Measurements from ENCODE around the gene GNAI3.

GRCh38 chr1:109622137-109622892 is 73.9 kb downstream of the GNAI3 start:
- TF ChIP-seq EZH2 (IDR thresholded peaks at IDR 0.05; ENCODE audit: borderline replicate concordance, low read depth, low read length, severe bottlenecking) = no peak
- TF ChIP-seq CTCF (IDR thresholded peaks at IDR 0.05; ENCODE audit: extremely low read depth in 1 of 2, insufficient read depth in 1 of 2, low read depth in 1 of 2, low read length in 2 of 2) = no peak
- TF ChIP-seq POLR2A (IDR thresholded peaks at IDR 0.05; ENCODE audit: low read depth, low read length) = no peak
- TF ChIP-seq FOS (IDR thresholded peaks at IDR 0.05; ENCODE audit: borderline replicate concordance, insufficient read depth, low read length) = no peak
- no peak for TF ChIP-seq MAX (IDR thresholded peaks at IDR 0.05; ENCODE audit: insufficient read depth, insufficient read length)
- TF ChIP-seq MYC (IDR thresholded peaks at IDR 0.05; ENCODE audit: low read depth, low read length) = no peak
- TF ChIP-seq GATA2 (IDR thresholded peaks at IDR 0.05; ENCODE audit: insufficient read depth, insufficient read length, low read depth, low read length) = no peak
- no peak for TF ChIP-seq POLR2AphosphoS5 (IDR thresholded peaks at IDR 0.05; ENCODE audit: insufficient read depth, low read depth, low read length)
- no peak for TF ChIP-seq JUN (IDR thresholded peaks at IDR 0.05; ENCODE audit: borderline replicate concordance, insufficient read depth, insufficient read length, low read depth)

Measured in endothelial cell of umbilical vein (primary cell).